Stomach (tissue), 9 donors: ENCODE results near the gene GRIN2D. TPM values are rescaled to one million over a fixed set of nuclear protein-coding genes. Genes with fewer than 3 reads are reported as not detected.

Experiments used
- DNase-seq, 2 donors: peaks; one replicate each; pipeline versions ENCODE4 v3.0.0 to v3.0.0-alpha.2; 2013 to 2019
- H3K27ac ChIP-seq, 5 donors: fragments of 200-600 bp in 4 of 5; sonication (generic) in 4 of 5; one replicate each; pipeline ENCODE4 v1.5.1; 2013 to 2019; ENCODE audit warnings: mild to moderate bottlenecking in 1 of 5, moderate library complexity in 1 of 5
- H3K27me3 ChIP-seq, 3 donors: fragments of 200-600 bp; sonication (generic); one replicate each; pipeline ENCODE4 v1.5.1; 2017 to 2019; ENCODE audit warnings: mixed run types in 1 of 3
- H3K36me3 ChIP-seq, 4 donors: fragments of 200-600 bp; sonication (generic); 1 replicate in 3 of 4; 2 replicates in 1 of 4; pipeline ENCODE4 v1.5.1; 2016 to 2019
- H3K4me1 ChIP-seq, 4 donors: fragments of 200-600 bp; sonication (generic); one replicate each; pipeline ENCODE4 v1.5.1; 2016 to 2019
- H3K4me3 ChIP-seq, 4 donors: fragments of 200-600 bp; sonication (generic) in 3 of 4; one replicate each; pipeline ENCODE4 v1.5.1; 2016 to 2019; ENCODE audit warnings: mild to moderate bottlenecking in 1 of 4
- H3K9me3 ChIP-seq, 4 donors: fragments of 200-600 bp; sonication (generic); one replicate each; pipeline ENCODE4 v1.5.1; 2016 to 2019
- CTCF ChIP-seq, 7 experiments: fragments of 450-650 bp in 4 of 7; fragments of 200-600 bp in 3 of 7; sonication (generic) in 3 of 7; IDR thresholded peaks; one replicate each; pipeline ENCODE4 v1.5.1; 2016 to 2019; ENCODE audit warnings: antibody characterized with exemption in 7 of 7, control low read depth in 2 of 7, mild to moderate bottlenecking in 1 of 7
- EP300 ChIP-seq: sonication (generic); formaldehyde crosslinking; IDR thresholded peaks from one replicate; pipeline ENCODE4 v1.6.1; 2017; ENCODE audit warnings: antibody characterized with exemption
- POLR2A ChIP-seq, 4 donors: fragments of 450-650 bp; IDR thresholded peaks; one replicate each; pipeline ENCODE4 v1.6.1; 2016; ENCODE audit warnings: antibody characterized with exemption in 4 of 4, control low read depth in 2 of 4, mild to moderate bottlenecking in 1 of 4, moderate library complexity in 1 of 4
- POLR2AphosphoS5 ChIP-seq, 3 donors: sonication (generic); formaldehyde crosslinking; IDR thresholded peaks; one replicate each; pipeline ENCODE4 v1.6.1; 2016; ENCODE audit warnings: antibody characterized with exemption in 3 of 3
- WGBS, 5 donors: extraction: QIAGEN DNeasy Blood & Tissue Kit in 3 of 5; methylation state at CpG; one replicate each; pipeline versions ENCODE4 v1.1.5 to v1.1.7; 2013 to 2018; 5-methylcytosine and 5-hydroxymethylcytosine counted together
- intact Hi-C: fragments of 100-400 bp; cut with DNase I; formaldehyde crosslinking; loops from one replicate; pipeline ENCODE4 v1.15.1; 2023; ENCODE audit warnings: low total_unique reads
- polyA plus RNA-seq, 3 donors: library from polyadenylated mRNA; stranded (reverse); fragments of 200-250 nt; gene quantifications; one replicate each; pipeline ENCODE4 v1.2.3, GENCODE V29; 2013
- total RNA-seq, 5 donors: library from RNA; depleted of rRNA; stranded (reverse); fragments of >200 nt; gene quantifications; one replicate each; pipeline versions ENCODE4 v1.1.0 to v1.2.3, GENCODE V29; 2014 to 2016
- donor health status: healthy with polysubstance abuse.
- donor health status: Bipolar disorder and iron deficiency.
- donor health status: healthy.

Gene GRIN2D
- total and polyA plus RNA-seq, 8 donors = 0.06 to 1.8 (median 0.14) TPM; not detected in 3

- Histone ChIP-seq H3K9me3 (no peaks in the 10 kb centered on the region), H3K27me3 (peaks cover 0 to 63% (median 25%) of the 10 kb centered on the region in 3 donors), H3K27ac (no peak overlapping the region), H3K36me3 (no peaks in the 10 kb centered on the region), H3K4me3 (no peak overlapping the region), H3K4me1 (peaks cover 15 to 23% (median 20%) of the 10 kb centered on the region in 4 donors)
- 68 to 83% (median 72%) methylated on average over 6 of the region's 6 CpGs for WGBS, 5 donors
- intact Hi-C loops = no loop called here
- peak in 1 of 2 donors; percentile 8 for DNase-seq
- TF ChIP-seq POLR2A (IDR thresholded peaks at IDR 0.05) (no peak), CTCF (IDR thresholded peaks at IDR 0.05) (no peak), POLR2AphosphoS5 (IDR thresholded peaks at IDR 0.05) (no peak), EP300 (no peak)
Observed at GRCh38 chr19:48418317-48419064, 25.0 kb downstream of the GRIN2D start.

GRCh38 chr19:48419158-48419920 lies 25.9 kb downstream of the GRIN2D start:
- no peak for TF ChIP-seq CTCF (IDR thresholded peaks at IDR 0.05)
- TF ChIP-seq POLR2A (IDR thresholded peaks at IDR 0.05) = no peak
- TF ChIP-seq EP300 = no peak
- TF ChIP-seq POLR2AphosphoS5 (IDR thresholded peaks at IDR 0.05) = no peak
- WGBS, 5 donors = 57 to 65% (median 63%) methylated on average over 31 of the region's 31 CpGs
- intact Hi-C loops = no loop called here
- no peak overlapping the region for H3K27ac ChIP-seq
- peak overlapping the region in 1 of 4 donors; percentile 9 for H3K4me3 ChIP-seq
- DNase-seq = peak; percentile 49 to 77
- no peaks in the 10 kb centered on the region for H3K36me3 ChIP-seq
- no peaks in the 10 kb centered on the region for H3K9me3 ChIP-seq
- H3K27me3 ChIP-seq = peaks cover 0 to 54% (median 22%) of the 10 kb centered on the region in 3 donors
- H3K4me1 ChIP-seq = peaks cover 15 to 19% (median 18%) of the 10 kb centered on the region in 4 donors

- intact Hi-C loops = no loop called here
- peak in 1 of 2 donors; percentile 14 for DNase-seq
- no peak for TF ChIP-seq EP300
- no peak for TF ChIP-seq POLR2A (IDR thresholded peaks at IDR 0.05)
- no peak for TF ChIP-seq CTCF (IDR thresholded peaks at IDR 0.05)
- no peak for TF ChIP-seq POLR2AphosphoS5 (IDR thresholded peaks at IDR 0.05)
Observed at GRCh38 chr19:48421548-48421947, 28.1 kb downstream of the GRIN2D start.

GRCh38 chr19:48424694-48425219 lies 31.3 kb downstream of the GRIN2D start:
- H3K27ac ChIP-seq = no peak overlapping the region
- TF ChIP-seq CTCF (IDR thresholded peaks at IDR 0.05) (no peak), POLR2AphosphoS5 (IDR thresholded peaks at IDR 0.05) (no peak), POLR2A (IDR thresholded peaks at IDR 0.05) (no peak), EP300 (no peak)
- H3K9me3 ChIP-seq = no peaks in the 10 kb centered on the region
- intact Hi-C loops = no loop called here
- DNase-seq = peak in 1 of 2 donors; percentile 60
- H3K4me3 ChIP-seq = no peak overlapping the region
- H3K27me3 ChIP-seq = peaks cover 0 to 8% (median 0%) of the 10 kb centered on the region in 3 donors
- 21 to 25% (median 23%) methylated on average over 8 of the region's 8 CpGs for WGBS, 5 donors
- H3K36me3 ChIP-seq = no peaks in the 10 kb centered on the region
- H3K4me1 ChIP-seq = peaks cover 0 to 8% (median 0%) of the 10 kb centered on the region in 4 donors

More at GRCh38 chr19:48421548-48421947, 28.1 kb downstream of the GRIN2D start:
- Histone ChIP-seq H3K4me3 (no peak overlapping the region), H3K27ac (no peak overlapping the region), H3K4me1 (peaks cover 0 to 8% (median 0%) of the 10 kb centered on the region in 4 donors), H3K36me3 (no peaks in the 10 kb centered on the region), H3K9me3 (no peaks in the 10 kb centered on the region), H3K27me3 (peaks cover 0 to 32% (median under 1%) of the 10 kb centered on the region in 3 donors)
- WGBS, 5 donors = 65 to 77% (median 71%) methylated on average over 10 to 16 of the region's 16 CpGs
